AG08396 (cell line): ENCODE data around the gene NUP93.
"Not testable (repeated sequence)": the region's sequence is repeated elsewhere in the genome, so short reads cannot be mapped to it uniquely, and the experiment has no call there.

Experiments used
- DNase-seq: peaks from one replicate; pipeline ENCODE4 v3.0.0; 2012; ENCODE audit warnings: low spot score, mixed read lengths

NUP93 gene

DNA sequence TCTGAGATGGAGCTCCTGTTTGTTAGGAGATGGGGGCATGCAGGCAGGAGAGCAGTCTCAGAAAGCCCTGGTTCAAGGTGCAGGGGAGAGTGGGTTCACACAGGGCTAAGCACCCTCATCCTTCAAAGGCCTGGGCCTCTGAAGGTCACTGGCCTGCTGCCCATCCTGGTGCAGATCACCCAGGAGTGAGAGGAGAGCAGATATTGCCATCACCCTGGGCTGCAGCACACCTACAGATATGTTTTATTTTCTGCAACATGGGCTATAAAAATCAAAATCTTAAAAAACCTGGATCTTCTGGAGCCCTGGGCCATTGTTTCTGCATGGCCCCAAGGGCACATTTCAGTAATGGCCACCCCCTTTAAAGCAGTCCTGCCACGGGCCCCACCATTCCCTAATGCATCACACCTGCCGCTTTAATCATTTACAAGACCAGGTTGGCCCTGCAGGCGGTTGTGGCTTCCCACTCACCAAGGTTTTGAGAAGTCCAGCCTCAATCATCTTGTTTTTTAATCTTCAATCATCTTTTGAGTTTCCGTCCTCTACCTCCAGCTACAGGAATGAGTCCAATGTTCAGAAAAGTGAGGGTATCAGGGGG, 20.4 kb upstream of the NUP93 start:
- no peak for DNase-seq

DNA sequence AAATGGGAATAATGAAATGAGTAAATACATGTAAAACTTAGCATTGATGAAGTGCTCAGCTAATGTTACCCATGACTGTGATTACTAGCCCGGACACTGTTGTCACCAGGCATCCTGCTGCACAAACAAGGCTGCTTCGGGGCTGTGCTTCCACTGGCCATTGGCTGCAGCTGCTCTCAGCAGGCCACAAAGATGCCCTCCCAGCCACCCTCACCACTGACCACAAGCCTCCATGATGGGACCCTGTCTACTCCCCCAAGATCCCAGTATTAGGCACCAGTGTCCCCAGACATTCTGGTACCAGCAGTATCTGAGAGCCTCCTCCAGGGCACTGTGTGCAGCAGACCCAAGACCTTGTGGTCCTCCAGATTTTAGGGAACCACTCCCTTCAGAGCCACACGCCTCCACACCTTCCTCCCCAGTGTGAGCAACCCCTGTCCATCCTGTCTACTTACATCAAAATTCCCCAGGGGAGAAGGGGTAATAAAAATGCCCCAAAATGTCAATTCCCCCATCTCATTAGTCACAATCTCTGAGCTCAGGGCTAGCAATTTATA, 19.7 kb upstream of the NUP93 start:
- no peak for DNase-seq

DNA sequence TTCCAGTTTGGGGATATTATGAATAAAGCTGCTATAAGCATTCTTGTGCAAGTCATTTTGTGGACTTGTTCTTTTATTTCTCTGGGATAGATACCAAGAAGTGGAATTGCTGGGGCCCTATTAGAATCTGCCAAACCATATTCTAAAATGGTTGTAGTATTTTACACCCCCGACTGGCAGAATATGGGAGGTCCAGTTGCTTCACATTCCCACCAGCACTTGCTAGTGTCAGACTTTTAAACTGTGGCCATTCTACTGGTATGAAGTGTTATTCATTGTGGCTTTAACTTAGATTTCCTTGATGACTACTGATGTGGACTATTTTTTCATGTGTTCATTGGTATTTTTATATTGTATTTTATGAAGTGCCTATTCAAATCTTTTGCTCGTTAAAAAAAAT, 18.1 kb upstream of the NUP93 start:
- no peak for DNase-seq

DNA sequence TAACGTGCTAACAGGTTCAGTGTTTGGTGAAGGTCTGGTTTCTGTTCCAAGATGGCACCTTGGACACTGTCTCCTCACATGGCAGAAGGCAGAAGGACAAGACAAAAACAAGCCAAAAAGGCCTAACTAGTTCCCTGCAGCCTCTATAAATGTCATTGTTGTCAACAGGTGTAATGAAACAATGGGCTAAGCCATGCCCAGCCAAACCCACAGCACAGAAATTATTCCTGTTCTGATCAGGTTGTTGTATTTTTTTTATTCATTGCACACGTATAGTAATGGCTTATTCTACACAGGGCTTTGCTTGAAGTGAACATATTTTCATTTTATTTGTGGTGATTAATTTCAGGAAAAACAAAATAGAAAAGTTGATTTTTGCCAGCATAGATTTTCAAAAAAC, 16.1 kb upstream of the NUP93 start:
- DNase-seq, result no peak

DNA sequence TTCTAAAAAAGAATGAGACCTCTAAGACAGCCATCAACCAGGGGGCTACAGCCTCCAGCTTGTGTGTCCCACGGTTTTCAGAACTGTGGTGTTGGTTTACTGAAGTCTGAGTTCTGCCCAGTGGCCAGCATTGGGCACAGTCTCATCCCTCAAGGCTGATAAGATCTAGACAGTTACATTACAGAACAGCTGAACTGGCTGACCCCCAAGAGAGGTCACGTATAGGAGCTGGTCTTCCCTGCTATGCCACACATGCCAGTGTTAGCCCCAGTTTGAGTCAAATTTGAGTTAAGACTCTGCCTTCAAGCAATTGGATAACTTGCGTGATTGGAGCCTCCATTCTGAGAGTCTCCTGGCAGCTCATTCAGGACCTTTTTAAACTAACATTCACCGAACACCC, 14.8 kb upstream of the NUP93 start:
- no peak for DNase-seq

DNA sequence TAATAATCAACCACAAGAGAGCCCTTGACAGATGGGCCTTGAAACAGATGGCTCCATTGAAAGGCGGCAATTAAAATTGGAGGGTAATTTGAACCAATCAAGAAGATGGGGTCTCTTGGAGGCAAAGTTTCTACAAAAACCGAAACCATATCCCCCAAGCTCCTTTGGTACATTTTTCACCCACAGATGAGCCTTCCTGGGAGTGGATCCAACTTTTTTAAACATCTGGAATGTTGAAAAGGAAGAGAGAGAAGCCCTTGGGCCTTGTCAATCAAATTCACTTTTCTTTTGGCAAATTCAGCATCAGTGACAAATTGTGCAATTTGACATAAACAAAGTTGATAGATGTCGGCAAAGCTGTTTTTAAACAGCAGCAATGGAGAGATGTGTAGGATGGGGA, 13.2 kb upstream of the NUP93 start:
- DNase-seq, result no peak

DNA sequence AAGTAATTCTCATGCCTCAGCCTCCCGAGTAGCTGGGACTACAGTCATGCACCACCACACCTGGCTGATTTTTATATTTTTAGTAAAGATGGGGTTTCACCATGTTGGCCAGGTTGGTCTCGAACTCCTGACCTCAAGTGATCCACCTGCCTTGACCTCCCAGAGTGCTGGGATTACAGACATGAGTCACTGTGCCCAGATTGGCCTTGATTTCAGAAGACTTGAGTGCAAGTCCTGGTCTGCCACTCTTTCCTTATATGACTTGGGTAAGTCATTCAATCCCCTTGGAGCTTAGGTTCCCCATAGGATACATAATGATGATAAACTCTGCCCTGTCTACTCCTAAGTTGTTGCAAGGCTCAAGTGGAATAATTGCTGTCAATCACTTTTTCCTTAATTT, 12.4 kb upstream of the NUP93 start:
- DNase-seq, result not testable (repeated sequence)

DNA sequence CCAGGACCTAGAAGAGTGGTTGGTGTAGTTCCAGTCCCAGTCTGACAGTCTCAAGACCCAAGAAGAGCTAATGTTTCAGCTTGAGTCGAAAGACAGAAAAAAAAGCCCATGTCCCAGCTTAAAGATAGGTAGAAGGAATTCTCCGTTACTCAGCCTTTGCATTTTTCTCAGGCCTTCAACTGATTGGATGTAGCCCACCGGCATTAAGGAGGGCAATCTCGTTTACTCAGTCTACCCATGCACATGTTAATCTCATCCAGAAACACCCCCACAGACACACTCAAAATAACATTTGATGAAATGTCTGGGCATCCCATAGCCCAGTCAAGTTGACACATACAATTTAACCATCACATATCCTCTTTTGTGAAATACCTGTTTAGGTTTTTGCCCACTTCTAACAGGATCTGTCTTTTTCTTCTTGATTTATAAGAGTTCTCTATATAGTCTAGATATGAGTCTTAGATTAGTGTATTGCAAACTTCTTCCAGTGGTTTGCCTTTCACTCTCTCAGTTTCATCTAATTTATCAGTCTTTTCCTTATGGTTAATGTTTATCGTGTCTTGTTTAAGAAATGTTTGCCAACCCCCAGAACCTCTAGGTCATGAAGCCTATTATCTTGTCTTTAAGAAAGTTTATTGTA, 7.6 kb upstream of the NUP93 start:
- no peak for DNase-seq

DNA sequence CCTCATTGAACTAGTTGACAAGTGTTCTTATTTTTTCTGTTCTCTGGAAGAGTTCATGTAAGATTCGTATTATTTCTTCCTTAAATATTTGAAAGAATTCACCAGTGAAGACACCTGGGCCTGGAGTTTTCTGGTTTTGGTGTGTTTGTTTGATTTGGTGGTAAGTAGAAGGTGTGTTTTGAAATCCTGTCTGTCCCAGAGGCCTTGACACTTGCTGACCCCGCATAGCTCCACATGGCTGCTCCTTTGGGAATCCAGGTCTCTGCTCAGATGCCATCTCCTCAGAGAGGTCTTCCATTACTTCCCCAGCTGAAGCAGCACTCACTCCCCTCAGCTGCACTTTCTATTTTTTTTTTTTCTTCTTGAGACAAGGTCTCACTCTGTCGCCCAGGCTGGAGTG, 5.7 kb upstream of the NUP93 start:
- DNase-seq, result no peak

DNA sequence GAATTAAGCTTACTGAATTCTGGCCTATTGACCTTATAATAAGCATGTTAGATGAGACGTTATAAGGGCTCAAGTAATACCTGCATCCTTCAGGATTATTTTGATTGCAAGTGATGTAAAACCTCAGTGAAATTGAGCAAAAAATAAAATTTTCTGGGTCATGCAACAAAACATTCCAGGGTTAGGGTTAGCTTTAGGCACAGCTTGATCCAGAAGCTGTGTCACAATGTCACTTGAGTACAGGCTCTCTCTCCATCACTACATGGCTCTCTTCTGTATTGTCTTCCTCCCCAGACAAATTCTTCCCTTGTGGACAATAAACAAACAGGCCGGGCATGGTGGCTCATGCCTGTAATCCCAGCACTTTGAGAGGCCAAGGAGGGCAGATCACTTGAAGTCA, 3.6 kb upstream of the NUP93 start:
- no peak for DNase-seq

DNA sequence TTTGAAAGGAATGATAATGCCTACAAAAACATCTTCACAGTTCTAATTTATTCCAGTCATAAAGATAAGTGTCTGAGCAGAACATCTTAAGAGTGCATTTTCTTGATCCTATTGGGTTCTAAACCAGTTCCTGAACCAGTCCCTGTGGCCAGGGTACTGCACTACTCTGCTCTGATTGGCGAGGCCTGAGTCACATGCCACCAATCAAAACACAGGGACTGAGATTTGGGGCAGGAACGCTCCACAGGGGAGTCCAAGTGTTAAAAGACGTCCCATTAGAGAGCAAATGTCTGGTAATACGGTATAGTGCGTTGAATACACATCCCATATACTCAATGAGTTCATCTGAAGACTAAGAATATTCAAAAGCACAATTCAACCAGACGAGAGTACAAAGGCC, 3.0 kb upstream of the NUP93 start:
- DNase-seq, result no peak

DNA sequence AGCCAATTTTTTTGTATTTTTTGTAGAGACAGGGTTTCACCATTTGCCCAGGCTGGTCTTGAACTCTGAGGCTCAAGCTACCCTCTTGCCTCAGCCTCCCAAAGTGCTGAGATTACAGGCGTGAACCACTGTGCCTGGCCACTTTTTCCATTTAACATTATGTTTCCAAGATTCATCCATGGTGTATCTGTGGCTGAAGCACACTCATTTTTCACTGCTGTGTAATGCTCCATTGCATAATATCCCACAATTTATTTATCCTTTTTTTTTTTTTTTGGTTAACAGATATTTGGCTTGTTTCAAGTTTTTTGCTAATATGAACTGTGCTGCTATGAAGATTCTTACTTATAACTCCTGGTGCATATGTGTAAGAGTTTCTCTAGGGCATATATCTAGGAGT, 1.9 kb upstream of the NUP93 start:
- no peak for DNase-seq

DNA sequence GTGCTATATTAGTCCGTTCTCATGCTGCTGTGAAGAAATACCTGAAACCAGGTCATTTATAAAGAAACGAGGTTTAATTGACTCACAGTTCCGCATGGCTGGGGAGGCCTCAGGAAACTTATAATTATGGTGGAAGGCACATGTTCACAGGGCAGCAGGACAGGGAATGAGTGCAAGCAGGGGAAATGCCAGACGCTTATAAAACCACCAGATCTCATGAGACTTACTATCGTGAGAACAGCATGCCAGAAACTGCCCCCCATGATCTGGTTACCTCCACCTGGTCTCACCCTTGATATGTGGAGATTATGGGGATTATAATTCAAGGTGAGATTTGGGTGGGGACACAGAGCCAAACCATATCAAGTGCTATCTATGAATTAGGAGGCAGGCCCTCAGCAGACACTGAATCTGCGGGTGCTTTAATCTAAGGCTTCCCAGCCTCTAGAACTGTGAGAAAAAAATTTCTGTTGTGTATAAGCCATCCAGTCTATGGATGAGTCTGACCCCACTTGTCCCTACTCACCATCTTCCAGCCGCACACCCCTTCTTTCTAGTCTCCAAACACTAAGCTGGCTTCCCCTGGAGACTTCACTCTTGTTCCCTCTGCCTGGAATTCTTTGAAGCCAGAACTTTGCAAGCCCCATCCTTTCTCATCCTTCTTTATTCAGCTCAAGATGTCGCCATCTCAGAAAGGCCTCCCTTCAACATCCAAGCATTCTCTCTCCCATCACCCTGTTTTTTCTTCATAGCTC, 772 bp upstream of the NUP93 start:
- no peak for DNase-seq

DNA sequence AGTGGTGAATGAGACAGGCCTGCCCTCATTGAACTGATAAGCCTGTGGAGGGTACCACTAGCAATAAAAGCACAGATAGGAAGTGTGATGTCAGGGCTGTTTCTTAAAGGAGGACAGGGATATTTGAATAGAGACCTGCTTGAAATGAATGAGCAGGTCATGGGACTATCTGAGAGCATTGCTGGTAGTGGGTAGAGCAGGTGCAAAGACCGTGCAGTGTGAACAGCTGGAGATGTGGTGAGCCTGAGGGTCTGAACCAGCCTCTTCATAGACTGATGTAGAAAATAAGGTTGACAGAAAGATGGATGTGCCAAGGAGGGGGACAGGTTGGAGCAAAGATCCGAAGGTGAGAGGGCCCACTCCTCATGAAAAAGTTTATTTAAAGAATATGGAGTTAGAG, 2.4 kb downstream of the NUP93 start:
- no peak for DNase-seq

DNA sequence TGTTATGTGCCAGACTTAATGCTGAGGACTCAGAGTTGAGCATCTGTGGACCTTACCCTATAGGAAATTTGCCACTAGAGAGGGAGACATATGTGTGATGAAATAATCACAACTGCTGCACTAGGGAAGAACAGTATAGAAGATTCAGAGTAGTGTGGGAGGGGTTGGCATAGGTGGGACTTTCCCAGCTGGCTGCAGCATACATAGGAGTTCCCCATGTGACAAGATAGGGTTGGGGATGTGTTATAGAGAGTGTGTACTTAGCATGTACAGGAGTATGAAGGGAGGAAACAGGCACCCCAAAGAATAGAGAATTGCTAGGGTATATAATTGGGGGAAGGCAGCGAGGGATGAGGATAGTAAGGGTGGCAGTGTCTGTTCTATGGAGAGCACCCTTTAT, 2.9 kb downstream of the NUP93 start:
- DNase-seq, result no peak

DNA sequence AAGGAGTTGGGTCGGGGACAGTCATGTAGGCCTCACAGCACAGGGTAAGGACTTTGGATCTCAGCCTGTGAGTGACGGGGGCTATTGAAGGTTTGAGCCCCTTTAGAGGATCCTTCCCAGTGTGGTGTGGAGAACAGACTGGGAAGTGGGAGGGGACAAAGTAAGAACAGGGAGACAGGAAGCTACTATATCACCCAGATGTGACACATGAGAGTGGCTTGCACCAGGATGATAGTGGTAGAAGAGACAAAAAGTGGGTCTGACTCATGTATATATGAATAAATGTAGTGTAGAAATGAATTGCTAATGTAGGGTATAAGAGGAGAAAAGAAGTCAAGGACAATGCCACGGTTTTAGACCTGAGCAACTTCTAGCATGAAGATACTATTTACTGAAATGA, 4.5 kb downstream of the NUP93 start:
- no peak for DNase-seq

DNA sequence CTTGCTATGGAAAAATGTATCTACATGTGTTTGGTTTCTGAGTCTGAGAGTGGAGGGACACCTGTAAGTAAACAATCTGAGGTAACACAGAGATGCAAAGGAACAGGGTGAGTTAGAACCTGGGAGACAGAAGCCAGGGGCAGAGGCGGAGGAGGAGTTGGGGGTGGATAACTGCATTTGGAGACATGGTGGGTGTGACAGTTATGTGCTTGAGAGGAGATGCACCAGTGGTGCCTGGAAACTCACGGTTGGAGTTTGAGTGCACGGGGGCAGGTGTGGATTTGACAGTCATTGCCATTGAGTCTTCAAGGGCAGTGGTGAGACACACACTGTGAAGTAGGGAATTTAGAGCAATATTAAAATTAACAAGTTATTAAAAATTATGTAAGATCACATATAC, 6.5 kb downstream of the NUP93 start:
- no peak for DNase-seq

DNA sequence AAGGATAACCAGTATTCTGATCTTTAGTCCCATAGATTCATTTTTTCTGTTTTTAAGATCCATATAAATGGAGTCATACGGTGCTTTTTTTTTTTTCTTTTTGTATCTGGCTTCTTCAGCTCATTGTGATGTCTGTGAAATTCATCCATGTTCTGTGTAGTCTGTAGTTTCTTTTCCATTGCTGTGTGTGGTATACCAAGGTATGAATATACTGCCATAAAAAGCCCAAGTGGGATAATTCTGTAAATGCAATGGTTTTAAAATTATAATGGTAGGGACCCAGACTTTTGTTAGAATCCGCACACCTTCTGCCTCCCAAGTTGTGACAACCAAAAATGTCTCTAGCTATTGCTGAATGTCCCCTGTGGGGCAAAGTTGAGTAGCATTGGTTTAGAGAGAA, 7.6 kb downstream of the NUP93 start:
- DNase-seq, result no peak

DNA sequence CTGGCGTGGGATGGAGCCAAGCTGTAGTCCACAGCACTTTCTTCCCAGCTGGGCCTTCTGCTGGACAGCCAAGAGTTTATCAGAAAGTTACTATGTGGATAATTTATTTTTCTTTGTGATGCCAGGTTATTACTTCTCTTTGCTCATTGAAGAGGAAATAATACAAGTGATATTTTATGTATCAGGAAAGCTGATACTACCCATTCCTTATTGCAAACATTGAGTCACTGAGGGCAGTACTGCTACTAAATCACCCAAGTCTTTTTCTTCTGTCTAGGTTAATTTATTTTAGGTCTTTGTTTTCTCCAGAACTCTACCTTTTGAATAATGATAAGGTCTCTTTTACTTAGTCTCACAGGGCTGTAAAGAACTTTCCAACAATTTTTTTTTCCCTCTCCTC, 8.3 kb downstream of the NUP93 start:
- no peak for DNase-seq

DNA sequence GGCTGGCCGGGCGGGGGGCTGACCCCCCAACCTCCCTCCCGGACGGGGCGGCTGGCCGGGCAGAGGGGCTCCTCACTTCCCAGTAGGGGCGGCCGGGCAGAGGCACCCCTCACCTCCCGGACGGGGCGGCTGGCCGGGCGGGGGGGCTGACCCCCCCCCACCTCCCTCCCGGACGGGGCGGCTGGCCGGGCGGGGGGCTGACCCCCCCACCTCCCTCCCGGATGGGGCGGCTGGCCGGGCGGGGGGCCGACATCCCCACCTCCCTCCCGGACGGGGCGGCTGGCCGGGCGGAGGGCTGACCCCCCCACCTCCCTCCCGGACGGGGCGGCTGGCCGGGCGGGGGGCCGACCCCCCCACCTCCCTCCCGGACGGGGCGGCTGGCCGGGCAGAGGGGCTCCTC, 9.4 kb downstream of the NUP93 start:
- DNase-seq, result not testable (repeated sequence)

DNA sequence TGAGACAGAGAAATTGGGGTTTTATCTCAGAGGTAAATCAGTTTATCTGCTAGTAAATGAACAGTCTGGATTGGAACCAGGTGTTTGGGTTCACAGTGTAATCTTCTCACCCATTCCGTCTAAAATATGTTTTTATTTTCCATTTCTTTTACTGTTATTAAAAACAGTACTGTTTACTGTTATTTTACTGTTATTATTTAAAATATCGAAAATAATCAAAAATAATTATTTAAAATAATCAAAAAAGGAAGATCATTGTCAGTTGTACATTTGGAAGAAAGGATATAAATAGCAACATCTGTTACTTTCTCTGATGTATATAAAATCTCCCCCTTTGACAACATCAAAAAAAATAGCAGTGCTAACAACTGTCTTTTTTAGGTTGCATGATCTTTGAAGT, 11.5 kb downstream of the NUP93 start:
- no peak for DNase-seq

DNA sequence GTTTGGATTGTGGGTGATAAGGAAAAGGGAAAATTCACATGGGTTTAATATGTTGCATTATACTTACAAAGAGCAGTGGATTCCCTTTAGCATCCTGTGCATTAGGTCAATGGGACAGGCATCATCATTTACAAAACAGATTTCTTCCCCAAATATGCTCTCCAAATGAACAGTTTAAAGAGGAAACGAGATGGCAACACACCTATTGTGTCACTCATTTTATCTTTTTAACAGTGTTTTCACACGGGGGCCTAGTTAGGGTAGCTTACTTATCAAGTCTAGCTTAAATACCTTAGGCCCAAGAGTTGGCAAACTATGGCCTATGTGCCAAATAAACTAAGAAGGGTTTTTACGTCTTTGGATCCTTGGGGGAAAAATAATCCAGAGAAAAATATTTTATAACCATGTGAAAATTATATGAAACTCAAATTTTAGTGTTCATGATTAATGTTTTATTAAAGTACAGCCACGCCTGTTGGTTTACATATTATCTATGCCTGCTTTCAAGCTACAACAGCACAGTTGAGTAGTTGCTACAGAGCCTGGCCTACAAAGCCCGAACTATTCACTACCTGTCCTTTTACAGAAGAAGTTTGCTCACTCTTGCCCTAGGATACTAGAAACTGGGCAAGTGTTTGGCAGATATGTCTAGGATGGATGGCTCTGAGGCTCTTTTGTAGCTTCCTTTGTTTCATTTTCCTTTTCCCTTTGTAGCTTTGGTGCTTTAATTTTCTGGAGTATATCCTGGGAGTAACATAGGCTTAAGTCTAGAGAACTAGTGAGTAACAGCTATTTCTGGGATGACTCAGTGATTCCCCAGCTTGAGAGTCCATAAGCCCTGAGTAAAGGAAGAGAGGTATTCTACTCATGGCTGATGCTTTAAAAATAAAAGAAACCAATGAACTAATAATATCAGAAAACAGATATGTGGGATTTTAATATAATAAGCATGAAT, 12.4 kb downstream of the NUP93 start:
- peak; percentile 69 for DNase-seq
